DOHH2 (cell line): ENCODE results near the gene AJAP1.

ENCODE experiments used
- H3F3A ChIP-seq: fragments of 200-600 bp; sonication (generic), shearing (Covaris generic); 2 replicates; pipeline ENCODE4 v1.6.0; 2016; ENCODE audit warnings: antibody characterized with exemption, mild to moderate bottlenecking; ENCODE audit not compliant: control insufficient read depth, insufficient read depth
- H3K27ac ChIP-seq: fragments of 200-600 bp; sonication (generic); 2 replicates; pipeline ENCODE4 v1.5.1; 2014; ENCODE audit warnings: low read depth, mild to moderate bottlenecking, low read length, moderate library complexity
- H3K27me3 ChIP-seq: fragments of 200-600 bp; sonication (generic); 2 replicates; pipeline ENCODE4 v1.6.1; 2014; ENCODE audit warnings: mild to moderate bottlenecking, low read length, mixed read lengths; ENCODE audit not compliant: control insufficient read depth
- H3K36me3 ChIP-seq: fragments of 200-600 bp; sonication (generic); 2 replicates; pipeline ENCODE4 v1.6.1; 2014; ENCODE audit warnings: mild to moderate bottlenecking, low read length, moderate library complexity, mixed read lengths; ENCODE audit not compliant: control insufficient read depth
- H3K4me1 ChIP-seq: fragments of 200-600 bp; sonication (generic); 2 replicates; pipeline ENCODE4 v1.6.1; 2014; ENCODE audit warnings: mild to moderate bottlenecking, low read length, mixed read lengths; ENCODE audit not compliant: control insufficient read depth
- H3K4me2 ChIP-seq: fragments of 200-600 bp; sonication (generic); 2 replicates; pipeline ENCODE4 v1.6.0; 2014; ENCODE audit warnings: mild to moderate bottlenecking, low read length, moderate library complexity
- H3K4me3 ChIP-seq: fragments of 200-600 bp; sonication (generic); 2 replicates; pipeline ENCODE4 v1.5.1; 2014; ENCODE audit warnings: mild to moderate bottlenecking, low read length, mixed read lengths
- H3K79me2 ChIP-seq: fragments of 200-600 bp; sonication (generic); 2 replicates; pipeline ENCODE4 v1.6.1; 2014; ENCODE audit warnings: mild to moderate bottlenecking, low read length, mixed read lengths; ENCODE audit not compliant: control insufficient read depth
- H3K9me2 ChIP-seq: fragments of 200-600 bp; sonication (generic); replicated peaks from 2 replicates; pipeline ENCODE4 v1.6.1; 2014; ENCODE audit warnings: mild to moderate bottlenecking, low read length, mixed read lengths; ENCODE audit not compliant: control insufficient read depth
- H3K9me3 ChIP-seq: fragments of 200-600 bp; sonication (generic); 2 replicates; pipeline ENCODE4 v1.6.1; 2014; ENCODE audit warnings: antibody characterized with exemption, low read length, mixed read lengths; ENCODE audit not compliant: control insufficient read depth, insufficient read depth
- H4K20me1 ChIP-seq: fragments of 200-600 bp; sonication (generic); 2 replicates; pipeline ENCODE4 v1.6.0; 2014; ENCODE audit warnings: low read depth, mild to moderate bottlenecking, antibody characterized with exemption, low read length, moderate library complexity; ENCODE audit not compliant: control insufficient read depth, insufficient read depth
- EZH2phosphoT487 ChIP-seq: fragments of 200-600 bp; sonication (generic); IDR thresholded peaks from 2 replicates; pipeline ENCODE4 v1.6.1; 2017; ENCODE audit warnings: borderline replicate concordance, mild to moderate bottlenecking, antibody characterized with exemption, low read length, moderate library complexity, mixed read lengths
- TF ChIP-seq, protein P1 (sequence below): fragments of 200-600 bp; sonication (generic); IDR thresholded peaks from one replicate; pipeline ENCODE4 v1.5.1; 2014; ENCODE audit warnings: antibody characterized with exemption, mild to moderate bottlenecking, low read depth, low read length; ENCODE audit not compliant: poor library complexity, severe bottlenecking

The AJAP1 gene

DNA sequence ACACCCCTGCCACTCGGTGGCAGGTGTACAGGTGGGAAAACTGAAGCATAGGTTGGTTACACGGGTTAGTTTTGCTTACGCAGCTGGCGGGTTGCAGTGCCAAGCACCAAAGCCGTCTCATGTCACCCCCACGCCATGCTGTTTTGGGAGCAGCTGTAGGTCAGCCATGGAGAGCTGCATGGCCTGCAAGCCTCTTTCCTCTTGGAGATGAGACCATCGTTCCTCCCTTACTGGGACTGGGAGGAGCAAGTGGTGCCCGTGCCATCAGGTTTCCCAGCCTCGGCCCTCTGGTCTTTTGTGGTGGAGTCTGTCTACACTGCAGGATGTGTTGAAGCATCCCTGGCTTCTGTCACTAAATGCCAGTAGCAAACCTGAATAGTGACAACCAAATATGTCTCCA, 46.9 kb downstream of the AJAP1 start:
- no peak overlapping the region for H3K27ac ChIP-seq
- H3F3A ChIP-seq: no peaks in the 10 kb centered on the region
- H4K20me1 ChIP-seq: no peaks in the 10 kb centered on the region
- H3K9me3 ChIP-seq: no peaks in the 10 kb centered on the region
- H3K79me2 ChIP-seq: no peaks in the 10 kb centered on the region
- H3K4me1 ChIP-seq: no peaks in the 10 kb centered on the region
- H3K9me2 ChIP-seq: no peaks in the 10 kb centered on the region
- H3K4me3 ChIP-seq: no peak overlapping the region
- H3K4me2 ChIP-seq: no peak overlapping the region
- no peaks in the 10 kb centered on the region for H3K27me3 ChIP-seq
- no peaks in the 10 kb centered on the region for H3K36me3 ChIP-seq
- TF ChIP-seq EZH2phosphoT487: no peak
- TF ChIP-seq, protein P1, sequence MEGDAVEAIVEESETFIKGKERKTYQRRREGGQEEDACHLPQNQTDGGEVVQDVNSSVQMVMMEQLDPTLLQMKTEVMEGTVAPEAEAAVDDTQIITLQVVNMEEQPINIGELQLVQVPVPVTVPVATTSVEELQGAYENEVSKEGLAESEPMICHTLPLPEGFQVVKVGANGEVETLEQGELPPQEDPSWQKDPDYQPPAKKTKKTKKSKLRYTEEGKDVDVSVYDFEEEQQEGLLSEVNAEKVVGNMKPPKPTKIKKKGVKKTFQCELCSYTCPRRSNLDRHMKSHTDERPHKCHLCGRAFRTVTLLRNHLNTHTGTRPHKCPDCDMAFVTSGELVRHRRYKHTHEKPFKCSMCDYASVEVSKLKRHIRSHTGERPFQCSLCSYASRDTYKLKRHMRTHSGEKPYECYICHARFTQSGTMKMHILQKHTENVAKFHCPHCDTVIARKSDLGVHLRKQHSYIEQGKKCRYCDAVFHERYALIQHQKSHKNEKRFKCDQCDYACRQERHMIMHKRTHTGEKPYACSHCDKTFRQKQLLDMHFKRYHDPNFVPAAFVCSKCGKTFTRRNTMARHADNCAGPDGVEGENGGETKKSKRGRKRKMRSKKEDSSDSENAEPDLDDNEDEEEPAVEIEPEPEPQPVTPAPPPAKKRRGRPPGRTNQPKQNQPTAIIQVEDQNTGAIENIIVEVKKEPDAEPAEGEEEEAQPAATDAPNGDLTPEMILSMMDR: no peak

GRCh38 chr1:4702464-4702863, 48.1 kb downstream of the AJAP1 start:
- H3K79me2 ChIP-seq: no peaks in the 10 kb centered on the region
- no peaks in the 10 kb centered on the region for H3K36me3 ChIP-seq
- TF ChIP-seq, protein P1: no peak
- TF ChIP-seq EZH2phosphoT487: no peak
- H3K4me3 ChIP-seq: no peak overlapping the region
- no peaks in the 10 kb centered on the region for H3K9me2 ChIP-seq
- H3K4me2 ChIP-seq: no peak overlapping the region
- no peaks in the 10 kb centered on the region for H4K20me1 ChIP-seq
- no peaks in the 10 kb centered on the region for H3K9me3 ChIP-seq
- H3K4me1 ChIP-seq: no peaks in the 10 kb centered on the region
- no peaks in the 10 kb centered on the region for H3K27me3 ChIP-seq
- H3K27ac ChIP-seq: no peak overlapping the region
- no peaks in the 10 kb centered on the region for H3F3A ChIP-seq

GRCh38 chr1:4702932-4703331, 48.5 kb downstream of the AJAP1 start:
- TF ChIP-seq, protein P1: no peak
- no peak for TF ChIP-seq EZH2phosphoT487
- Histone ChIP-seq H3K4me3 (no peak overlapping the region), H3K36me3 (no peaks in the 10 kb centered on the region), H3F3A (no peaks in the 10 kb centered on the region), H3K4me1 (no peaks in the 10 kb centered on the region), H3K4me2 (no peak overlapping the region), H3K27ac (no peak overlapping the region), H3K9me2 (no peaks in the 10 kb centered on the region), H4K20me1 (no peaks in the 10 kb centered on the region), H3K79me2 (no peaks in the 10 kb centered on the region), H3K9me3 (no peaks in the 10 kb centered on the region), H3K27me3 (no peaks in the 10 kb centered on the region)

- H3K4me3 ChIP-seq: no peak overlapping the region
- H3K9me2 ChIP-seq: no peaks in the 10 kb centered on the region
- H3F3A ChIP-seq: no peaks in the 10 kb centered on the region
- H3K27me3 ChIP-seq: no peaks in the 10 kb centered on the region
- H4K20me1 ChIP-seq: no peaks in the 10 kb centered on the region
- H3K36me3 ChIP-seq: no peaks in the 10 kb centered on the region
- H3K79me2 ChIP-seq: no peaks in the 10 kb centered on the region
- H3K4me2 ChIP-seq: no peak overlapping the region
- H3K4me1 ChIP-seq: no peaks in the 10 kb centered on the region
- no peak for TF ChIP-seq EZH2phosphoT487
- TF ChIP-seq, protein P1: no peak
- H3K27ac ChIP-seq: no peak overlapping the region
- H3K9me3 ChIP-seq: no peaks in the 10 kb centered on the region
Observed at GRCh38 chr1:4703646-4704045, 49.2 kb downstream of the AJAP1 start.
